Breast epithelium (tissue), 4 donors: Measurements from ENCODE around the gene IGF2BP1. TPM values are rescaled to one million over a fixed set of nuclear protein-coding genes. Genes with fewer than 3 reads are reported as not detected.

Source experiments
- DNase-seq, 2 donors: peaks; one replicate each; pipeline ENCODE4 v3.0.0-alpha.2; 2019; ENCODE audit warnings: low spot score in 2 of 2
- H3K27ac ChIP-seq, 2 donors: fragments of 200-600 bp; sonication (generic) in 1 of 2; one replicate each; pipeline ENCODE4 v1.5.1; 2016 to 2019; ENCODE audit warnings: mild to moderate bottlenecking in 1 of 2
- H3K27me3 ChIP-seq, 2 donors: fragments of 200-600 bp; sonication (generic) in 1 of 2; one replicate each; pipeline versions ENCODE4 v1.5.1 to v1.6.0; 2017 to 2019; ENCODE audit warnings: control low read depth in 1 of 2, mild to moderate bottlenecking in 1 of 2
- H3K36me3 ChIP-seq: fragments of 200-600 bp; one replicate; pipeline ENCODE4 v1.5.1; 2019
- H3K4me1 ChIP-seq, 2 donors: fragments of 200-600 bp; sonication (generic); one replicate each; pipeline ENCODE4 v1.5.1; 2016 to 2019; ENCODE audit warnings: control low read depth in 1 of 2
- H3K4me3 ChIP-seq, 3 donors: fragments of 200-600 bp; sonication (generic); 1 replicate in 2 of 3; 2 replicates in 1 of 3; pipeline ENCODE4 v1.5.1; 2016 to 2019; ENCODE audit warnings: mild to moderate bottlenecking in 3 of 3, moderate library complexity in 2 of 3
- H3K9me3 ChIP-seq, 2 donors: fragments of 200-600 bp; sonication (generic) in 1 of 2; one replicate each; pipeline ENCODE4 v1.5.1; 2016 to 2019; ENCODE audit warnings: control low read depth in 1 of 2
- CTCF ChIP-seq, 3 donors: fragments of 450-650 bp; IDR thresholded peaks; one replicate each; pipeline ENCODE4 v1.5.1; 2016 to 2017; ENCODE audit warnings: antibody characterized with exemption in 3 of 3, mild to moderate bottlenecking in 3 of 3, moderate library complexity in 3 of 3
- POLR2A ChIP-seq: fragments of 450-650 bp; IDR thresholded peaks from one replicate; pipeline ENCODE4 v1.6.1; 2016; ENCODE audit warnings: antibody characterized with exemption, mild to moderate bottlenecking, moderate library complexity
- POLR2AphosphoS5 ChIP-seq, 3 donors: sonication (generic); formaldehyde crosslinking; IDR thresholded peaks; one replicate each; pipeline ENCODE4 v1.6.1; 2017; ENCODE audit warnings: antibody characterized with exemption in 3 of 3
- intact Hi-C: fragments of 100-400 bp; cut with DNase I; formaldehyde crosslinking; loops from one replicate; pipeline ENCODE4 v1.15.1; 2023; ENCODE audit warnings: low total_unique reads
- total RNA-seq, 3 donors: library from RNA; depleted of rRNA; stranded (reverse); fragments of >200 nt; gene quantifications; one replicate each; pipeline ENCODE4 v1.1.0, GENCODE V29; 2016

The IGF2BP1 gene
- total RNA-seq, 3 donors from 2014 or later: not detected

DNA sequence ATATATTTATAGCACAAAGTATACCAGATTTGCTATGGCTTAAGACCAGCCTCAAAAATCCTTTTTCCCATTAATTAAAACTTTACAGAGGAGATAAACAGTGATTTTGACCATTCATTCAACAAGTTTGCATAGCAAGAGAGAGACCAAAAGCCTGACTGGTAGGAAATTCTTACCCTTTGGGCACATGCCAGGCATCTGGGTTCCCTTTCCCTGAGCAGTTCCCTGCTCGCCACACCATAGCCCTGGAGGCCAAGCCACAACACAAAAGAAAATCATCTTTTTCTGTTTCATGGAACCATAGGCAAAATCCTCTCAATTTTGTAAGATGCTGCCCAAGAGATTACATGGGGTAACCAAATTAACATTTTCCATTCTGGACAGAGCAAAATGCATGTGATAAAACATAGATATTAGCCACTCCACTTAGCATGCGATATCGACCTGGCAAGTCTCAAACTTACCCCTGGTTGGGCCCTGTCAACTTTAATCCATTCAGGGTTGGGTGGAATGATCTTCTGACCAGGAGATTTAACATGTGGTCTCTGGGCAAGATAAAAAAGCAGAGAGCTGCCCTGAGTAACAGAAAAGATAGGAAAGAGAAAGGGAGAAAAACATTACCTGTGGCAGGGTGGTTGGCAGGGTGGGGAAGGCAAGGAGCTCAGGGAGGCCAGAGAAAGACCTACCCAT is 77.8 kb downstream of the IGF2BP1 start:
- intact Hi-C loops: no loop called here
- no peak for DNase-seq
- no peak for TF ChIP-seq POLR2AphosphoS5 (IDR thresholded peaks at IDR 0.05)
- TF ChIP-seq CTCF (IDR thresholded peaks at IDR 0.05): no peak
- TF ChIP-seq POLR2A: no peak
- no peaks in the 10 kb centered on the region for H3K27me3 ChIP-seq
- H3K4me3 ChIP-seq: no peak overlapping the region
- H3K4me1 ChIP-seq: no peaks in the 10 kb centered on the region
- H3K9me3 ChIP-seq: no peaks in the 10 kb centered on the region
- H3K27ac ChIP-seq: no peak overlapping the region
- no peaks in the 10 kb centered on the region for H3K36me3 ChIP-seq

GRCh38 chr17:49076573-49077384 is 79.6 kb downstream of the IGF2BP1 start:
- no peak overlapping the region for H3K4me3 ChIP-seq
- intact Hi-C loops: no loop called here

DNA sequence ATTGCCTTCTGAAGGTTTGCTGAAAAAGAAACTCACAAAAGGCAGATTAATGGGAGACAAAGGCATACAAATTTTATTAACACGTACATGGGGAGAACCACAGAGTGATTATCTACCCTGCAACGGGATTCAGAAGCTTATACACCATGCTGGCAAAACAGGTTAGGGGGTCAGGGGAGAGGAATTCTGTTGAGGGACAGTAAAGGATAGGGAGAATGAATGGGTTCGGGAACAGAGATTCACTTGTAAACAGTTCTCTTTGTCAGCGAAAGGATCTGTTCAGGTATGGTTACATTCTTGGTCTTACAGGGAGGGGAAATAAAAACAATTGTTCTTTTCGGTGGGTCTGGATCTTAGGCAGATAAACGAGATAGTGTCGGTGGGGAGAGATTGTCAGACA is 81.1 kb downstream of the IGF2BP1 start:
- intact Hi-C loops: no loop called here
- no peak overlapping the region for H3K4me3 ChIP-seq
- H3K27ac ChIP-seq: no peak overlapping the region
- H3K9me3 ChIP-seq: no peaks in the 10 kb centered on the region
- DNase-seq: no peak
- TF ChIP-seq CTCF (IDR thresholded peaks at IDR 0.05): no peak
- TF ChIP-seq POLR2A: no peak
- TF ChIP-seq POLR2AphosphoS5 (IDR thresholded peaks at IDR 0.05): no peak
- H3K27me3 ChIP-seq: no peaks in the 10 kb centered on the region
- no peaks in the 10 kb centered on the region for H3K36me3 ChIP-seq
- no peaks in the 10 kb centered on the region for H3K4me1 ChIP-seq

More at GRCh38 chr17:49076573-49077384, 79.6 kb downstream of the IGF2BP1 start:
- Histone ChIP-seq H3K9me3 (no peaks in the 10 kb centered on the region), H3K36me3 (no peaks in the 10 kb centered on the region), H3K27ac (no peak overlapping the region), H3K4me1 (no peaks in the 10 kb centered on the region), H3K27me3 (no peaks in the 10 kb centered on the region)
- no peak for DNase-seq
- TF ChIP-seq CTCF (IDR thresholded peaks at IDR 0.05): no peak
- TF ChIP-seq POLR2A: no peak
- no peak for TF ChIP-seq POLR2AphosphoS5 (IDR thresholded peaks at IDR 0.05)

DNA sequence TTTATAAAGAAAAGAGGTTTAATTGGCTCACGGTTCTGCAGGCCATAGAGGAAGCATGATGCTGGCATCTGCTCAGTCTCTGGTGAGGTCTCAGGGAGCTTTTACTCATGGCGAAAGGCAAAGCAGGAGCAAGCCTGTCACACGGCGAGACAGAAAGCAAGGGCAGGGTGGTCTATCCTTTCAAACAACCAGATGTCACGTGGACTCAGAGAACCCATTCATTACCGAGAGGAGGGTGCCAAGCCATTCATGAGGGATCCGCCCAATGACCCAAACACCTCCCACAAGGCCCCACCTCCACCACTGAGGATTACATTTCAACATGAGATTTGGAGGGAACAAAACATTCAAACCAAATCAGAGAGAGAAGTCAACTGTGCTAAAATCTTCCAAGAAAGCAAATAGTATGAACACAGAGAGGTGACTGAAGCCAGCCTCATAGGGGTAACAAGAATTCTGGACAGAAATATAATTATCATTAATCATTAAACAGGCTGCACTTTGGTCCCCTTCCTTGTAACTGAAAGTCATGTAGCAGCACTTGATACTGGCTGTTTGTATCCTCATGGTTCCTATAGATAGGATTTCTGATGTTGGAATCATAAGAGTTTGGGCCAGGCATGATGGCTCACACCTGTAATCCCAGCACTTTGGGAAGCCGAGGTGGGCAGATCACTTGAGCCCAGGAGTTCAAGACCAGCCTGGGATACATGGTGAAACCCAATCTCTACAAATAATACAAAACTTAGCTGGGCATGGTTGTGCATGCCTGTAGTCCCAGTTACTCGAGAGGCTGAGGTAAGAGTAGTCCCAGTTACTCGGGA is 82.9 kb downstream of the IGF2BP1 start:
- H3K4me3 ChIP-seq: no peak overlapping the region
- TF ChIP-seq CTCF (IDR thresholded peaks at IDR 0.05): no peak
- no peak for TF ChIP-seq POLR2AphosphoS5 (IDR thresholded peaks at IDR 0.05)
- TF ChIP-seq POLR2A: no peak
- no peaks in the 10 kb centered on the region for H3K9me3 ChIP-seq
- H3K27ac ChIP-seq: no peak overlapping the region
- no peaks in the 10 kb centered on the region for H3K36me3 ChIP-seq
- no peak for DNase-seq
- H3K4me1 ChIP-seq: no peaks in the 10 kb centered on the region
- intact Hi-C loops: no loop called here
- no peaks in the 10 kb centered on the region for H3K27me3 ChIP-seq
